ENCODE data around the gene CPSF6. TPM values are rescaled to one million over a fixed set of nuclear protein-coding genes. Genes with fewer than 3 reads are reported as not detected.
"Not testable (repeated sequence)": the region's sequence is repeated elsewhere in the genome, so short reads cannot be mapped to it uniquely, and the experiment has no call there.

Gene CPSF6
- total RNA-seq, 1 donor: 27.2 TPM

DNA sequence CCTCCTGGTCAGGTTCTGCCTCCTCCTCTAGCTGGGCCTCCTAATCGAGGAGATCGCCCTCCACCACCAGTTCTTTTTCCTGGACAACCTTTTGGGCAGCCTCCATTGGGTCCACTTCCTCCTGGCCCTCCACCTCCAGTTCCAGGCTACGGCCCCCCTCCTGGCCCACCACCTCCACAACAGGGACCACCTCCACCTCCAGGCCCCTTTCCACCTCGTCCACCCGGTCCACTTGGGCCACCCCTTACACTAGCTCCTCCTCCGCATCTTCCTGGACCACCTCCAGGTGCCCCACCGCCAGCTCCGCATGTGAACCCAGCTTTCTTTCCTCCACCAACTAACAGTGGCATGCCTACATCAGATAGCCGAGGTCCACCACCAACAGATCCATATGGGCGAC lies 19.3 kb downstream of the CPSF6 start:
- TF ChIP-seq, protein P1, sequence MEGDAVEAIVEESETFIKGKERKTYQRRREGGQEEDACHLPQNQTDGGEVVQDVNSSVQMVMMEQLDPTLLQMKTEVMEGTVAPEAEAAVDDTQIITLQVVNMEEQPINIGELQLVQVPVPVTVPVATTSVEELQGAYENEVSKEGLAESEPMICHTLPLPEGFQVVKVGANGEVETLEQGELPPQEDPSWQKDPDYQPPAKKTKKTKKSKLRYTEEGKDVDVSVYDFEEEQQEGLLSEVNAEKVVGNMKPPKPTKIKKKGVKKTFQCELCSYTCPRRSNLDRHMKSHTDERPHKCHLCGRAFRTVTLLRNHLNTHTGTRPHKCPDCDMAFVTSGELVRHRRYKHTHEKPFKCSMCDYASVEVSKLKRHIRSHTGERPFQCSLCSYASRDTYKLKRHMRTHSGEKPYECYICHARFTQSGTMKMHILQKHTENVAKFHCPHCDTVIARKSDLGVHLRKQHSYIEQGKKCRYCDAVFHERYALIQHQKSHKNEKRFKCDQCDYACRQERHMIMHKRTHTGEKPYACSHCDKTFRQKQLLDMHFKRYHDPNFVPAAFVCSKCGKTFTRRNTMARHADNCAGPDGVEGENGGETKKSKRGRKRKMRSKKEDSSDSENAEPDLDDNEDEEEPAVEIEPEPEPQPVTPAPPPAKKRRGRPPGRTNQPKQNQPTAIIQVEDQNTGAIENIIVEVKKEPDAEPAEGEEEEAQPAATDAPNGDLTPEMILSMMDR (IDR thresholded peaks at IDR 0.05; ENCODE audit: insufficient read depth, low read depth, low read length): no peak
- no peak overlapping the region for H3K4me3 ChIP-seq (ENCODE audit: low read depth, low read length)
- no peak for DNase-seq (ENCODE audit: low read depth)

DNA sequence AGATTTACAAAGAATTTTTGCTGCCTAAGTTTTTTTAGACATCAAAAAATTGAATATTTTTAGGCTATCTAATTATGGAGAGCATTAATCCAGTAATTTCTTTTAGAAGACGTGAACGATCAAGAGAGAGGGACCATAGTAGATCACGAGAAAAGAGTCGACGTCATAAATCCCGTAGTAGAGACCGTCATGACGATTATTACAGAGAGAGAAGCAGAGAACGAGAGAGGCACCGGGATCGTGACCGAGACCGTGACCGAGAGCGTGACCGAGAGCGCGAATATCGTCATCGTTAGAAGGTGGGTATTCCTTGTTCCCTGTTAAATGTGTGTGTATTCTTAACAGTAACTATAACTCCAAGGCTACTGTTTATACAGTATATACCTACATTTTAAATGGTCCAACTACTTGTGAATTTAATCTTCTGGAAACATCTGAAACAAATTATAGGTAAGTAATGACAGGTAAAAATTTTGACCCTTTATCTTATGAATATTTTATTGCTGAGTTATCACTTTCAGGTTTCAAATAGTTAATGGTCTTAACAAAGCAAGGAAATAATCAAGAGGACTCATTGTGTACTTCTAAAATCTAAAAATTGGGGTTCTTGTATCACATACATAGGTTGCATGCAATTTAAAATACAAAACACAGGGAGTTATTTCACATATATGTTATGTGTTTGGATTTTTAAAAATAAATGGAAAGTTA lies 23.1 kb downstream of the CPSF6 start:
- H3K4me3 ChIP-seq (ENCODE audit: low read depth, low read length): no peak overlapping the region
- DNase-seq (ENCODE audit: low read depth): no peak
- TF ChIP-seq, protein P1 (IDR thresholded peaks at IDR 0.05; ENCODE audit: insufficient read depth, low read depth, low read length): no peak

DNA sequence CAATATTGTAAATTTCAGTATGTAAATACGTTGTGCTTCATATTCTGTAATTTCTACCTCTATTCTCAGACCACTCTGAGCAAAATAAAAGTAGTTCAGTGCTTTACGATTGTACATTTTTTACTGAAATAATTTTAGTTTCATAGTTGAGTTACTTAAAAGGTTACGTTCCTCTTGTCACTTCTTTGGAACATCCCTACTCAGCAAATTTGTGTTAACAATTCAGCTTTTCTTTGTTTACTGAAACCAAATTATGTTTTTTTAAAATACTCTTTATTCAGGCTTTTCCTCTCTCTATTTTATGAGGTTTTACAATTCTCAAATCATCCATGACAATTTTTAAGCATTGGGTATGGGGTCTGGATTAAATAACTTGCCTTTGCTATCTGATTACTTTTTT lies 25.8 kb downstream of the CPSF6 start:
- no peak overlapping the region for H3K4me3 ChIP-seq (ENCODE audit: low read depth, low read length)
- no peak for DNase-seq (ENCODE audit: low read depth)
- TF ChIP-seq, protein P1 (IDR thresholded peaks at IDR 0.05; ENCODE audit: insufficient read depth, low read depth, low read length): no peak

DNA sequence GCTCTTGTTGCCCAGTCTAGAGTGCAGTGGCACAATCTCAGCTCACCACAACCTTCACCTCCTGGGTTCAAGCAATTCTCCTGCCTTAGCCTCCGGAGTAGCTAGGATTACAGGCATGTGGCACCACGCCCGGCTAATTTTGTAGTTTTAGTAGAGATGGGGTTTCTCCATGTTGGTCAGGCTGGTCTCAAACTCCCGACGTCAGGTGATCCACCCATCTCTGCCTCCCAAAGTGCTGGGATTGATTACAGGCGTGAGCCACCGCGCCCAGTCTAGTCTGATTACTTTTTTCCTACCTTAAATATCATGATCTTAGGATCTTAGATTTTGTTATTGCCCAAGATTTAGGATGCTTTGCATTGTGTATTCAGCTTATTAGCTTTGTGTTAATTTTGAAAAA lies 26.3 kb downstream of the CPSF6 start:
- not testable (repeated sequence) for H3K4me3 ChIP-seq (ENCODE audit: low read depth, low read length); DNase-seq (ENCODE audit: low read depth)

DNA sequence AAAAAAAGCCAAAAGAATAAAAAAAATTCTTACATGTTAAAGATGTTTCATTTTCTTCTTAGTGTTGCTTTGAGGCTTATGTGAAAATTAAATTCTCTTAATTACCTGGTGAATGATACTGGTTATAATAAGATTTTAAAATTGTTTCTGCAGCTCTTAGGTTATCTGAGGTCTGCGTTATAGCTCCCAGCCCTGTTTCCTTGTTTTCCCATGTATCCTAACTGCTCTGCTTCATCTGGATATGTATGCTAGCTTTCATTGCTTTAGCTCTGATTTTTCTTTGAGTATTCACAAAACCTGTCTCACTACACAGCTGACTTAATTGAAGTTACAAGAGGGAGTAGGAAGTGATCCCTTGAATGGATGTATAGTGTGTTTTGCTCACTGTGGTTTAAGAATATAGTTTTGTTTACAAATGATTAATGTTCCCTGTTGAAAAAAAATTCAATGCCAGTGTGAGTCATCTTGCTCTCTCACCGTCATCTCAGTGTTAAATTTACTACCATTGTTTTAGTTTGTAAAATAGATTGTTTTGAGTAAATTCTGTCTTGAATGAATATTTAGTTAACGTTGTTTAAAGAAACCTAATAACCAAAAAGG lies 26.8 kb downstream of the CPSF6 start:
- peak; percentile 73 for DNase-seq (ENCODE audit: low read depth)
- H3K4me3 ChIP-seq (ENCODE audit: low read depth, low read length): no peak overlapping the region
- TF ChIP-seq, protein P1 (IDR thresholded peaks at IDR 0.05; ENCODE audit: insufficient read depth, low read depth, low read length): no peak

DNA sequence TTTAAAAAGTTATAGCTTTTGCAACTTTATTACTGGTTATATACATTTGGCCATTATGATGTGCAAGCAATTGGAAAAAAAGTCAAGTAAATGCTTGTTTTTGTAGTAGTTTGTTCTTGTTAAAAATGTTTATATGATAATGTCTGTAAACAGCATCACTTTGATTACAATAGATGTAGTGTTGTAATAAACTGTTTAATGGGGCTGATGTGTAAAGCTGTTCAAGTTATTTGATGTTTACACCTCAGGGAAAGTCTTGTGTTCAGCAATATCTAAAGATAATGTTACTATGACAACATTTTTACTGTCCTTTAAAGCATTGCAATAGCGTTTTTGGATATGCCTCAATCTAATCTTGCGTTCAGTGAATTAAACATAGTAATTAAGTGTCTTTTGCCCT lies 30.4 kb downstream of the CPSF6 start:
- peak; percentile 32 for DNase-seq (ENCODE audit: low read depth)
- H3K4me3 ChIP-seq (ENCODE audit: low read depth, low read length): no peak overlapping the region
- TF ChIP-seq, protein P1 (IDR thresholded peaks at IDR 0.05; ENCODE audit: insufficient read depth, low read depth, low read length): no peak

DNA sequence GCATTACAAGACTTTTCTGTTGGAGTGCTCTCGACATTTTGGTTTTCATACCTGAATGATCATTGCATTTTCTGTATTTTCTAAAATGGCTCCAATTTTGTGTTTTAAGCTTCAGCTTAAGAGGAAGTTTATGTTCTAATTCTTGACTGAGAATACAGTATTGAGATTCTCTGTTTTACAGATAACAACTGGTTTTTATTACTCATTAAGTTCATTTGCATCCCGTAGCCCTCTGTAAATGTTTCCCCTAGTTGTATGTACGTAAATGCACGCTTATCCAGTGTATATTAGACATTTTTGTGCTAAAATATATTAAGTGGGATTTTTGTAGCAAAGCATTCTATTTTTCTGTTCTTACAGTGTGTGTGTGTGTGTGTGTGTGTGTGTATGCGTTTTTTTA lies 33.1 kb downstream of the CPSF6 start:
- DNase-seq (ENCODE audit: low read depth): no peak
- H3K4me3 ChIP-seq (ENCODE audit: low read depth, low read length): no peak overlapping the region
- TF ChIP-seq, protein P1 (IDR thresholded peaks at IDR 0.05; ENCODE audit: insufficient read depth, low read depth, low read length): no peak
